ENCODE results near the gene NANOGP8. TPM values are rescaled to one million over a fixed set of nuclear protein-coding genes. Genes with fewer than 3 reads are reported as not detected.

Gene NANOGP8
- total RNA-seq, 2 donors from 2014 or later = 0.81 TPM; not detected in 1

- ATAC-seq (ENCODE audit: insufficient number of reproducible peaks, low FRiP score, low read depth) = no peak
- no peak for DNase-seq (ENCODE audit: low spot score)
- no peaks in the 10 kb centered on the region for H3K9me3 ChIP-seq
- H3K36me3 ChIP-seq = no peaks in the 10 kb centered on the region
- no peaks in the 10 kb centered on the region for H3K4me1 ChIP-seq (ENCODE audit: control insufficient read depth in 1 of 2, low read depth in 2 of 2)
- no peak overlapping the region for H3K27ac ChIP-seq
- H3K4me3 ChIP-seq = no peak overlapping the region
- no peaks in the 10 kb centered on the region for H3K27me3 ChIP-seq (replicated peaks; ENCODE audit: insufficient read depth)
- TF ChIP-seq, protein P1, sequence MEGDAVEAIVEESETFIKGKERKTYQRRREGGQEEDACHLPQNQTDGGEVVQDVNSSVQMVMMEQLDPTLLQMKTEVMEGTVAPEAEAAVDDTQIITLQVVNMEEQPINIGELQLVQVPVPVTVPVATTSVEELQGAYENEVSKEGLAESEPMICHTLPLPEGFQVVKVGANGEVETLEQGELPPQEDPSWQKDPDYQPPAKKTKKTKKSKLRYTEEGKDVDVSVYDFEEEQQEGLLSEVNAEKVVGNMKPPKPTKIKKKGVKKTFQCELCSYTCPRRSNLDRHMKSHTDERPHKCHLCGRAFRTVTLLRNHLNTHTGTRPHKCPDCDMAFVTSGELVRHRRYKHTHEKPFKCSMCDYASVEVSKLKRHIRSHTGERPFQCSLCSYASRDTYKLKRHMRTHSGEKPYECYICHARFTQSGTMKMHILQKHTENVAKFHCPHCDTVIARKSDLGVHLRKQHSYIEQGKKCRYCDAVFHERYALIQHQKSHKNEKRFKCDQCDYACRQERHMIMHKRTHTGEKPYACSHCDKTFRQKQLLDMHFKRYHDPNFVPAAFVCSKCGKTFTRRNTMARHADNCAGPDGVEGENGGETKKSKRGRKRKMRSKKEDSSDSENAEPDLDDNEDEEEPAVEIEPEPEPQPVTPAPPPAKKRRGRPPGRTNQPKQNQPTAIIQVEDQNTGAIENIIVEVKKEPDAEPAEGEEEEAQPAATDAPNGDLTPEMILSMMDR (IDR thresholded peaks at IDR 0.05) = no peak
These were observed 26.5 kb downstream of the NANOGP8 start for GRCh38 chr15:35058534-35059054.

DNA sequence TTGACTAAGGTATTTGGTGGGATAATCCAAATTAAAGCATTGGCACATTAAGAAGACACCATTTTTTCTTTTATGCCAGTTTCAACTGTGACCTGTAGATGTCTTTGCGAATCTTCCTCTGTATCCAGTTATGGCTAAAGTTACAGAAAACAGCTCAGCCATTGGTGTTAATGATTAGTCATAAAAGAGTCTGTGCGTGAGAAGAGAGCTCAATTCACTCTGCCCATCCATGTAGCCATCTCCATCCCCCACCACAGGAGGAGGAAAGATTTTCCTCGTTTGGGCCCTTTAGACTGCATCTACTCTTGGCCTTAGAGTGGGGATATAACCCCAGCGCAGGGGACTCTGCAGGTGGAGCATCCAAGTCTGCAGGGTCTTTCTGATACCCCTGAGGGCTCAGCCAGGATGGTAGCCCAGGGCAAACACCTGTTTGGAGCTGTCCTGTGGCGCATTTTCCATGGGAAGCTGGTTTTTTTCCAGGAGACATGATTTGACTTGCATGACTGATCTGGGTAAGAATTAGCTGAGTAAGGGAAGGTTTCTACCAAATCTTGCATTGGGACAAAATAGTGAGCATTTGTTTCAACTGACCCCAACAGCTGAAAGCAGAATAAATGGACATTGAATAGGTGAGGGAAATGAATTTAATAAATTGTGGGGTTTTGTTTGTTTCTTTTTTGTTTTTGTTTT is 29.5 kb downstream of the NANOGP8 start:
- H3K4me3 ChIP-seq = no peak overlapping the region
- DNase-seq (ENCODE audit: low spot score) = no peak
- H3K36me3 ChIP-seq = no peaks in the 10 kb centered on the region

GRCh38 chr15:35054380-35054779 is 30.7 kb downstream of the NANOGP8 start:
- no peak overlapping the region for H3K4me3 ChIP-seq
- H3K27ac ChIP-seq = no peak overlapping the region
- DNase-seq (ENCODE audit: low spot score) (no peak), ATAC-seq (ENCODE audit: insufficient number of reproducible peaks, low FRiP score, low read depth) (no peak)
- H3K9me3 ChIP-seq = no peaks in the 10 kb centered on the region
- no peaks in the 10 kb centered on the region for H3K36me3 ChIP-seq
- no peaks in the 10 kb centered on the region for H3K27me3 ChIP-seq (replicated peaks; ENCODE audit: insufficient read depth)
- TF ChIP-seq, protein P1 (IDR thresholded peaks at IDR 0.05) = no peak
- no peaks in the 10 kb centered on the region for H3K4me1 ChIP-seq (ENCODE audit: control insufficient read depth in 1 of 2, low read depth in 2 of 2)

More for the DNA sequence above, 29.5 kb downstream of the NANOGP8 start:
- Histone ChIP-seq H3K9me3 (no peaks in the 10 kb centered on the region), H3K27ac (no peak overlapping the region), H3K27me3 (replicated peaks; ENCODE audit: insufficient read depth) (no peaks in the 10 kb centered on the region), H3K4me1 (ENCODE audit: control insufficient read depth in 1 of 2, low read depth in 2 of 2) (no peaks in the 10 kb centered on the region)
- TF ChIP-seq, protein P1 (IDR thresholded peaks at IDR 0.05) = no peak
- ATAC-seq (ENCODE audit: insufficient number of reproducible peaks, low FRiP score, low read depth) = no peak

GRCh38 chr15:35047996-35048395 is 37.1 kb downstream of the NANOGP8 start:
- no peaks in the 10 kb centered on the region for H3K4me1 ChIP-seq (ENCODE audit: control insufficient read depth in 1 of 2, low read depth in 2 of 2)
- H3K27me3 ChIP-seq (replicated peaks; ENCODE audit: insufficient read depth) = no peaks in the 10 kb centered on the region
- no peak for ATAC-seq (ENCODE audit: insufficient number of reproducible peaks, low FRiP score, low read depth)
- no peaks in the 10 kb centered on the region for H3K9me3 ChIP-seq
- H3K27ac ChIP-seq = no peak overlapping the region
- H3K36me3 ChIP-seq = no peaks in the 10 kb centered on the region
- no peak for DNase-seq (ENCODE audit: low spot score)
- TF ChIP-seq, protein P1 (IDR thresholded peaks at IDR 0.05) = no peak
- H3K4me3 ChIP-seq = no peak overlapping the region

DNA sequence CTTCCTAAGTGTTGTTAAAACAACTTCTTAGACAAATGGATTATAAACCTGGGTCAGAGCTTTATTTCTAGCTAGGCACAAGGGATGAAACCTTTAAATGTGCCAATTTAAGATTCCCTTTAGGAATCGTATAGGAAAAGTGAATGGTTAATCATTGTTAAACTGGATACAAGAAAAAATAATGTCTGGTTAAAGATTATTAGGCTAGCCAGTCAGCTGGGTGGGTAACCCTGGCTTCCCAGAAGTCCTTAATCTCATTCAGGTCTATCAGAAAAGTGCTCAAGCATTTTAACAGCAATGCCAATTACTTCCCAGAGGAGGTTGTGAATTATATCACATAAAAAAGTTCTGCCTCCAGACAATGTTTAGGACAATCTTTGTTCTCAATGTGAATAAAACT is 37.6 kb downstream of the NANOGP8 start:
- Histone ChIP-seq H3K9me3 (no peaks in the 10 kb centered on the region), H3K36me3 (no peaks in the 10 kb centered on the region), H3K27ac (no peak overlapping the region), H3K27me3 (replicated peaks; ENCODE audit: insufficient read depth) (no peaks in the 10 kb centered on the region), H3K4me3 (no peak overlapping the region), H3K4me1 (ENCODE audit: control insufficient read depth in 1 of 2, low read depth in 2 of 2) (no peaks in the 10 kb centered on the region)
- DNase-seq (ENCODE audit: low spot score) (no peak), ATAC-seq (ENCODE audit: insufficient number of reproducible peaks, low FRiP score, low read depth) (no peak)
- TF ChIP-seq, protein P1 (IDR thresholded peaks at IDR 0.05) = no peak

All from thoracic aorta (tissue), 2 donors.